ENCODE data around the gene PON2.

GRCh38 chr7:95481271-95482165 lies 46.7 kb upstream of the PON2 start:
- TF ChIP-seq CTCF (IDR thresholded peaks at IDR 0.05 in 2 of 3, conservative IDR thresholded peaks at IDR 0.05 in 1 of 3; ENCODE audit: borderline replicate concordance in 1 of 3, insufficient read depth in 1 of 3, low read depth in 2 of 3, low read length in 2 of 3), result no peak
- TF ChIP-seq JUND (IDR thresholded peaks at IDR 0.05), result no peak
- no peak for TF ChIP-seq POLR2A (IDR thresholded peaks at IDR 0.05; ENCODE audit: borderline replicate concordance, extremely low read depth, insufficient read depth, insufficient read length)
- no peak for TF ChIP-seq SIN3A (IDR thresholded peaks at IDR 0.05; ENCODE audit: low read depth)
- TF ChIP-seq CEBPB (IDR thresholded peaks at IDR 0.05; ENCODE audit: low read depth), result no peak
- no peak for TF ChIP-seq REST (IDR thresholded peaks at IDR 0.05; ENCODE audit: low read depth)

All from HCT116 (cell line).